BJ (cell line): ENCODE results near the gene KRT8. TPM values are rescaled to one million over a fixed set of nuclear protein-coding genes. Genes with fewer than 3 reads are reported as not detected.
"Not testable (repeated sequence)": the region's sequence is repeated elsewhere in the genome, so short reads cannot be mapped to it uniquely, and the experiment has no call there.

Experiments
- CTCF ChIA-PET: fragments of 350-600 bp; formaldehyde crosslinking; extraction: SDS; loops from one replicate; lab custom pipeline; 2021; ENCODE audit warnings: antibody characterized with exemption, inconsistent platforms; lab: Yijun Ruan, JAX
- POLR2A ChIA-PET: fragments of 300-600 bp; sonication (Branson Sonifier 250); formaldehyde crosslinking; extraction: SDS; loops from one replicate; lab custom pipeline; 2021; ENCODE audit warnings: antibody characterized with exemption; lab: Charles Lee
- DNase-seq: peaks from one replicate; pipeline ENCODE4 v3.0.0-alpha.2; 2011; ENCODE audit warnings: low read depth
- H3K27me3 ChIP-seq: 2 replicates; pipeline ENCODE4 v1.6.0; 2011; ENCODE audit warnings: low read length; ENCODE audit not compliant: control insufficient read depth, insufficient read depth
- H3K36me3 ChIP-seq: 2 replicates; pipeline ENCODE4 v1.5.1; 2011; ENCODE audit warnings: low read length; ENCODE audit not compliant: control insufficient read depth, insufficient read depth
- H3K4me3 ChIP-seq: 2 replicates; pipeline ENCODE4 v1.5.1; 2011; ENCODE audit warnings: low read depth, mild to moderate bottlenecking, control low read depth, low read length
- CTCF ChIP-seq: IDR thresholded peaks from 2 replicates; pipeline ENCODE4 v1.5.1; 2011; ENCODE audit warnings: low read depth, mild to moderate bottlenecking, control low read depth, inconsistent platforms, low read length, moderate library complexity; ENCODE audit not compliant: insufficient read depth
- polyA plus RNA-seq: library from polyadenylated mRNA; depleted of rRNA; stranded (reverse); fragments of >200 nt; gene quantifications from 2 replicates; pipeline ENCODE4 v1.2.3, GENCODE V29; 2011

KRT8 gene
- polyA plus RNA-seq, 1 experiment: 41.6 TPM

GRCh38 chr12:52892207-52892852, 12.5 kb downstream of the KRT8 start:
- no peak for TF ChIP-seq CTCF
- ChIA-PET POLR2A (no interaction called here), CTCF (interaction anchor here (2.4 kb wide), 2 partner anchors 12 to 88 kb away, joined by 8 to 13 read pairs; no protein-coding TSS in a partner anchor)
- Histone ChIP-seq H3K4me3 (no peak overlapping the region), H3K27me3 (no peaks in the 10 kb centered on the region), H3K36me3 (no peaks in the 10 kb centered on the region)
- DNase-seq: no peak

GRCh38 chr12:52891044-52891443, 13.8 kb downstream of the KRT8 start:
- POLR2A ChIA-PET: no interaction called here

GRCh38 chr12:52890417-52890816, 14.5 kb downstream of the KRT8 start:
- no peak for TF ChIP-seq CTCF
- CTCF ChIA-PET: interaction anchor here (3.2 to 14.6 kb wide), 2 partner anchors 10 to 92 kb away, joined by 25 to 722 read pairs; no protein-coding TSS in a partner anchor
- DNase-seq: no peak
- Histone ChIP-seq H3K36me3 (no peaks in the 10 kb centered on the region), H3K4me3 (no peak overlapping the region), H3K27me3 (no peaks in the 10 kb centered on the region)
- POLR2A ChIA-PET: no interaction called here

More at GRCh38 chr12:52891044-52891443, 13.8 kb downstream of the KRT8 start:
- Histone ChIP-seq H3K27me3 (no peaks in the 10 kb centered on the region), H3K4me3 (no peak overlapping the region), H3K36me3 (no peaks in the 10 kb centered on the region)
- DNase-seq: no peak
- CTCF ChIA-PET: interaction anchor here (2.4 kb wide), 1 partner anchor 90 kb away, joined by 13 read pairs; no protein-coding TSS in a partner anchor
- TF ChIP-seq CTCF: no peak

- ChIA-PET POLR2A (interaction anchor here (0.8 kb wide), 1 partner anchor 96 kb away, joined by 4 read pairs; no protein-coding TSS in a partner anchor), CTCF (interaction anchor here (0.6 to 14.6 kb wide), 64 partner anchors 8 to 859 kb away, joined by 3 to 722 read pairs (median 4); partner anchors contain the start of genes EIF4B, KRT18, KRT74 and KRT8)
- TF ChIP-seq CTCF: peak; percentile 89
- Histone ChIP-seq H3K36me3 (no peaks in the 10 kb centered on the region), H3K4me3 (no peak overlapping the region), H3K27me3 (no peaks in the 10 kb centered on the region)
- no peak for DNase-seq
Observed at GRCh38 chr12:52884526-52885293, 20.2 kb downstream of the KRT8 start.

- H3K4me3 ChIP-seq, POLR2A ChIA-PET, DNase-seq, H3K27me3 ChIP-seq, H3K36me3 ChIP-seq: not testable (repeated sequence)
- CTCF ChIA-PET: interaction anchor here (0.6 to 14.6 kb wide), 49 partner anchors 9 to 877 kb away, joined by 3 to 722 read pairs (median 7); partner anchors contain the start of genes KRT74, KRT84 and KRT85
Observed at GRCh38 chr12:52880499-52880898, 24.4 kb downstream of the KRT8 start.
